Fibroblast of the aortic adventitia (primary cell): ENCODE data around the gene PTBP3. TPM values are rescaled to one million over a fixed set of nuclear protein-coding genes. Genes with fewer than 3 reads are reported as not detected.
"Not testable (repeated sequence)": the region's sequence is repeated elsewhere in the genome, so short reads cannot be mapped to it uniquely, and the experiment has no call there.

ENCODE experiments used
- DNase-seq: peaks from one replicate; pipeline ENCODE4 v3.0.0-alpha.2; 2010; ENCODE audit warnings: low read depth
- H3K4me3 ChIP-seq: 2 replicates; pipeline ENCODE4 v1.5.1; 2011; ENCODE audit warnings: low read depth, mild to moderate bottlenecking, control low read depth, low read length, moderate library complexity
- CTCF ChIP-seq: IDR thresholded peaks from 2 replicates; pipeline ENCODE4 v1.5.1; 2011; ENCODE audit warnings: mild to moderate bottlenecking, low read length, control low read depth, inconsistent platforms; ENCODE audit not compliant: insufficient read depth
- total RNA-seq: library from RNA; depleted of rRNA; stranded (reverse); fragments of >200 nt; gene quantifications from 2 replicates; pipeline ENCODE4 v1.2.3, GENCODE V29; 2012; ENCODE audit warnings: low replicate concordance

PTBP3 gene
- total RNA-seq, 1 donor = 32.4 TPM

- TF ChIP-seq CTCF = no peak
- no peak overlapping the region for H3K4me3 ChIP-seq
These were observed 52.5 kb downstream of the PTBP3 start for GRCh38 chr9:112280904-112281303.

GRCh38 chr9:112279501-112279900 lies 53.9 kb downstream of the PTBP3 start:
- no peak overlapping the region for H3K4me3 ChIP-seq
- no peak for DNase-seq
- no peak for TF ChIP-seq CTCF

More at GRCh38 chr9:112280904-112281303, 52.5 kb downstream of the PTBP3 start:
- DNase-seq = no peak

- H3K4me3 ChIP-seq = no peak overlapping the region
- TF ChIP-seq CTCF = no peak
- peak; percentile 16 for DNase-seq
These were observed 55.3 kb downstream of the PTBP3 start for GRCh38 chr9:112278152-112278551.

GRCh38 chr9:112274600-112274999 lies 58.8 kb downstream of the PTBP3 start:
- TF ChIP-seq CTCF = no peak
- DNase-seq = no peak
- no peak overlapping the region for H3K4me3 ChIP-seq

GRCh38 chr9:112273876-112274275 lies 59.5 kb downstream of the PTBP3 start:
- DNase-seq = peak; percentile 5
- no peak overlapping the region for H3K4me3 ChIP-seq
- no peak for TF ChIP-seq CTCF

GRCh38 chr9:112271466-112272098 lies 61.8 kb downstream of the PTBP3 start:
- TF ChIP-seq CTCF = no peak
- peak; percentile 4 for DNase-seq
- no peak overlapping the region for H3K4me3 ChIP-seq

GRCh38 chr9:112268413-112268812 lies 65.0 kb downstream of the PTBP3 start:
- no peak for TF ChIP-seq CTCF
- DNase-seq = no peak
- H3K4me3 ChIP-seq = no peak overlapping the region

- H3K4me3 ChIP-seq, DNase-seq: not testable (repeated sequence)
These were observed 66.3 kb downstream of the PTBP3 start for GRCh38 chr9:112267086-112267485.
